Endometrium (tissue), 2 donors: ENCODE results near the gene SMIM43.
"Not testable (repeated sequence)": the region's sequence is repeated elsewhere in the genome, so short reads cannot be mapped to it uniquely, and the experiment has no call there.

Source experiments
- FAIRE-seq: peaks from 2 replicates; lab custom pipeline; 2012; peaks lifted over from hg19 to GRCh38; lab: Jason Lieb, UNC
- donor health status: control.
- donor health status: control.

Gene SMIM43

DNA sequence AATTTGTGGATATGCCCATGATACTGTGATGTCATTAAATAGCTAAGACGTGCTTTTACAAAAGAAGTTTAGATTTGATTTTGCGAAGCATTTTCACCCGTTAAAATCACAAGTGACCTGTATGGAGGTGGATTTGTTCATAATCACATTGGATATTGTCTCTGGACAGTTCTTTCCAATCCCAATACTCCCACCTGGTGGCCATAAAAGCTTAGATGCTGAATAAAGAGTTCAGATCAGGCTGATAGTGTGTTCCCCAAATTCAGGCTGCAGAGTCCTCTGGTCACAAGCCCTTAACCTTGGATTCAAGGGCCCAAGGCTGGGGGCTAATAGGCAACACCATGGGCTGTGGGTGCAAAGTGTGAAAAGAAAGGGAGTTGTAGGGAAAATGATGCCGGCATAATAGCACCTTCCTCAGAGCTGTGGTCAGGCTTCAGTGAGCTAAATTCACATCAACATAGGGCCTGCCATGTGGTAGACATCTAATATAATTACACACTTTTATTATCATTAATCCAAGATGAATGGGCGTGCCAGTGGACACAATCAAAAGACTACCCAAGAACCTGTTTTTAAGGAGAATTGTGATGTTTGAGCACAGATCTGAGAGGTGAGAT lies 28.1 kb downstream of the SMIM43 start:
- FAIRE-seq = no peak

GRCh38 chr4:121734571-121734970 lies 30.4 kb downstream of the SMIM43 start:
- no peak for FAIRE-seq

DNA sequence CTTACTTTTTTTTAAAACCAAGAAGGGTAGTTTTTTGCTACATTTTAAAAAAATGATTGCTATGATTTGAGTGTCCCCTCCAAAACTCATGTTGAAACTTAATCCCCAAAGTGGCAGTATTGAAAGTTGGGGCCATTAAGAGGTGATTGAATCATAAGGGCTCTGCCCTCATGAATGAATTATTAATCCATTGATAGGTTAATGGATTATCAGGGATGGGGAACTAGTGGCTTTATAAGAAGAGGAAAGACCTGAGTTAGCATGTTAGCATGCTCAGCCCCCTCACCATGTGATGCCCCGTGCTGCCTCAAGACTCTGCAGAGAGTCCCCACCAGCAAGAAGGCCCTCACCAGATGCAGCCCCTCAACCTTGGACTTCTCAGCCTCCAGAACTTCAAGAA lies 31.0 kb downstream of the SMIM43 start:
- no peak for FAIRE-seq

GRCh38 chr4:121729753-121730152 lies 35.2 kb downstream of the SMIM43 start:
- not testable (repeated sequence) for FAIRE-seq

- no peak for FAIRE-seq
These were observed 36.2 kb downstream of the SMIM43 start for GRCh38 chr4:121728798-121729226.

DNA sequence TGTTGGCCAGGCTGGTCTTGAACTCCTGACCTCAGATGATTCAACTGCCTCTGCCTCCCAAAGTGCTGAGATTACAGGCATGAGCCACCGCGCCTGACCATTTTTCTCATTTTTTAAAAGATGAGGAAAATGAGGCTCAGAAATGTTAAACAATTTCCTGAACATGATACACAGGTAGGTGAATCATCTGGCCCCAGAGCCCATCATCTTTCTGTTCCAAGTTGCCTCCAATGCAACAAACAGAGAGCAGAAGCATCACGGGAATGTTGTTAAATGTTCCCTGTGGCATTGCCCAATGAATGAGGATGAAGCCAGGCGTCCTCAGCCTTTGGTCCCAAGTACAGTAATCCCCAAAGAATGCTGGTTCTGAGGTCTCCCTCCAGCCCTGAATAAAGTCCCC lies 36.9 kb downstream of the SMIM43 start:
- no peak for FAIRE-seq

DNA sequence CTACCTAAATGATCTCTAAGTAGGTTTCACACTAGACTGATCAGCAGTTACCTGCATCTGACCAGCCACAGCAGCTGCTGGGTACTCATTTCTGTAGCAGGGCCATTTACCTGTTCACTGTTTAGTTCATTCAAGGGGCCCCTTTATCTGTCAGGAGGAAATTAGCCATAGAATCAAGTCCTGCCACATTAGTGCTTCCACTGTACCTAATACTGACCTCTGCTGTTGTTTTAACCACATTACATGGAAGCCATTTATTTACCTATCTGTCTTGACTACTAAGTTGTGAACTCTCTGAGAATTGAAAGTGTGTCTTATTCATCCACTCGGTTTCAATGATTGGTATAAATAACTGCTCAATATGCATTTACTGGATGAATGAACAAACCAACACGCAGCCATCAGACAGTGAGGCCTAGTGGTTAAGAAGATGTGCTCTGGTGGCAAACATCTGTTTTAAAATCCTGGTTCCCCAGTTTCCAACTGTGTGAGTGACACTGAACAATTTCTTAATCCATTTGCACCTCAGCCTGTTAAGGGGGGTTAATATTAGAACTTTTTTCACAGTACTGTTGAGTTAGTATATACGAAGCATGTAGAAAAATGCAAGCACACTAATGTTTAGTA lies 38.2 kb downstream of the SMIM43 start:
- peak; percentile 66 for FAIRE-seq

DNA sequence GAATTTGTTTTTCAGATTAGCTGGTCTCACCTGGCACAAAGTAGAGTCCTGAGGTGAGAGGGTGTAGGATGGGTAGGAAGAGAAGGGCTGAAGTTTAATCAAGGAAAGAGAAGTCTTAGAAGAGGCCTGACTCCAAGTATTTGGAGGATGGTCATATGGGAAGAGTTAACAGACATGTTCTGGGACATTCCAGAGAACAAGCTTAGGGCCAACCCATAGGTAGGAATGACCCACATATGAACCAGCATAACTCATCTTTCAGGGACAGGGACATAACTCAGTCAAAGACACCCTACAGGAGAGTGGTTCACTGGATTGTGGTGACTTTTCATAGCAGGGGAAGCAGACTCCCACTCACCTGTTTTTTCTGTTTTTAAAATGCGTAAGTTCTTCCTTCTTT lies 40.3 kb downstream of the SMIM43 start:
- FAIRE-seq = no peak

DNA sequence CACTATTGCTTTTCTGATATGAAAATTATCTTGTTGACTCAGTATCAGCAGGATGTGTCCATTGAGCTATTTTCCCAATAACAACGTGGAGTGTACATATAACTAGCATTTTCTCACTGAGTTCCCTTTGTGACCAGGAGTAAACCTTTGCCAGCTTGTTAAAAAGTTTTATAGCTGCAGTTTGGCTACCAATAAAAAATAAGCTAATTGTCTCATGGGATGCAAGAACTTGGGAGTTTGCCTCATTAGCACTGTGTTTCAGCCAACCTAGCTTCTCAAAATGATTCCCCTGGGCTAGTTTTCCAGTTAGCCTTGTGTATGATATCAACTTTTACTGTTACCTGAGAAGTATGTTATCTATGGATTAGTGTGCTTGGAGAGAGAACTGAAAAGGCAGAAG lies 43.3 kb downstream of the SMIM43 start:
- FAIRE-seq = no peak

DNA sequence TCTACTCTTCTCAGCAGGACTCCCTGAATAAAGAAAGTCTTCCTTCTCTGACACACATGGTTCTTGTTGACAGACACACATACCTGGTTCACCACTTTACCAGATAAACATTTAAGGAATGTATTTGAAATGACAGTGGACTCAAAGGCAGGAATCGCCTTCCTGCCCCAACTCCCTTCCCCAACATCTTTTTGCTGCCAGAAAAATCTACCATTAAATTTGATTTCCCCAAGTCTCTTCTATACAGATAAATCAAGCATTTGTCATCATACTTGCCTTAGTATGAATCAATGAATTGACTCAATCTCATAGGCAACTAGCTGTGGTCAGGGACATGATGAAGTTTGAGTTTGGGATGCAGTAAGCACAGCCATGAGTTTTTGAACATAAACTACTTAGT lies 44.9 kb downstream of the SMIM43 start:
- FAIRE-seq = no peak

DNA sequence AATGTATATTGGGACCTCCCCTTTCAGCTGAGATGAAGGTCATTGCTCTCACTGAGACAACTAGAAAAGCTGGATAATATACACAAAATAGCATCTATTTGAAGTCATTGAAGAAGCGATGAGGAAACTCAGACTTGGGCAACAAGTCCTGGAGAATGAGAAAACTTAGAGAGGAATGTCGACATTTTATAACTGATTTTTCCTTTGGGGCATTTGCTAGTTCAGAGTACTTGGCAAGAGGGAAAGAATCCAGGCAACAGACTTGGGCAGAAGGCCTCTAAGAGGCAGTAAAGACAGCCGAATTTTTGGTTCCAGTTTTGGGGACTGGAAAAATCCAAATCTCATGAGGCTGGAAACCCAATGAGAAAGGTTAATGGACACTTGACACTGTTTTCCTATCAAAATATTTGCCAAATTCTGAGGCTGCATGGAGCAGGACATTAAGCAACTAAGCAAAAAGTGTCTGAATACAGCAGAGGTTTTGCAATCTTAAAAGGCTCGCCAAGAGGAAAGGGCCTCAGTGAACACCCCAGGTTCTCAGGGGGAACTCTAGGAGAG lies 47.2 kb downstream of the SMIM43 start:
- FAIRE-seq = no peak

- FAIRE-seq = no peak
These were observed 50.4 kb downstream of the SMIM43 start for GRCh38 chr4:121714548-121714947.

- no peak for FAIRE-seq
These were observed 52.2 kb downstream of the SMIM43 start for GRCh38 chr4:121712783-121713182.

GRCh38 chr4:121712001-121712651 lies 52.8 kb downstream of the SMIM43 start:
- no peak for FAIRE-seq

DNA sequence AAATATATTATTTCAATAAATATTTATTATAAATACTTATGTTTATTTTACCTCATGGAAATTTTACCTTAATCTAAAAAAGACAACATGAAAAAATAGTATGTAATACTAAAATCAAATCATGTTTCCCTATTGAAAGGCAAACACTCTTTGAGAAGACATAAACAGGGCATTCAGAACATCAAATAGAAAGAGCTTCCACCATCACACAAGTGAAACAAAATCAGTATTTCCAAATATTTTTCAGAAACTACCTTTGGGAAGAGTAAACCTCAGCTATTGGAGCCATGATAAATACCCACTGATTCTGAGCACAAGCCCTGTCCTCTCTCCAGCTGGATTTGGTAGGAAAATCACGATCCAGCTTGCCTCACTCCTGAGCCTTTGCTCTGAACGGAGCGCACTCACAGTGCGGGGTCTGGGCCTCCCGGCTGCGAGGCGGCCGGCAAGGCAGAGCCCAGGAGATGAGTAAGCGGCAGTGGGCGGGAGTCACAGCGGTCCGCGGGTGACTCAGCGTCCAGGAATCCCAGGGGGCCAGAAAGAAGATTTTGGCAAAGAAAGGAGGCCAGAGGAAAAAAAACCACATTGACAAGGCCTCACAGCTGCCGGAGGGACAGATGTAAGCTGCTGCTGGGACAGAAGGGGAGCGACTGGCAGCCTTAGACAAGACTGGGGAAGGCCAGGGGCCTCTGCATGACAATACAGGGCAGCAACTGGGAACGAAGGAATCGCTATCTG lies 53.5 kb downstream of the SMIM43 start:
- no peak for FAIRE-seq

GRCh38 chr4:121709766-121710405 lies 55.1 kb downstream of the SMIM43 start:
- FAIRE-seq = no peak
